ENCODE measurements around the gene DEFB123. TPM values are rescaled to one million over a fixed set of nuclear protein-coding genes. Genes with fewer than 3 reads are reported as not detected.

DEFB123 gene
- total RNA-seq, 2 donors from 2014 or later = not detected

DNA sequence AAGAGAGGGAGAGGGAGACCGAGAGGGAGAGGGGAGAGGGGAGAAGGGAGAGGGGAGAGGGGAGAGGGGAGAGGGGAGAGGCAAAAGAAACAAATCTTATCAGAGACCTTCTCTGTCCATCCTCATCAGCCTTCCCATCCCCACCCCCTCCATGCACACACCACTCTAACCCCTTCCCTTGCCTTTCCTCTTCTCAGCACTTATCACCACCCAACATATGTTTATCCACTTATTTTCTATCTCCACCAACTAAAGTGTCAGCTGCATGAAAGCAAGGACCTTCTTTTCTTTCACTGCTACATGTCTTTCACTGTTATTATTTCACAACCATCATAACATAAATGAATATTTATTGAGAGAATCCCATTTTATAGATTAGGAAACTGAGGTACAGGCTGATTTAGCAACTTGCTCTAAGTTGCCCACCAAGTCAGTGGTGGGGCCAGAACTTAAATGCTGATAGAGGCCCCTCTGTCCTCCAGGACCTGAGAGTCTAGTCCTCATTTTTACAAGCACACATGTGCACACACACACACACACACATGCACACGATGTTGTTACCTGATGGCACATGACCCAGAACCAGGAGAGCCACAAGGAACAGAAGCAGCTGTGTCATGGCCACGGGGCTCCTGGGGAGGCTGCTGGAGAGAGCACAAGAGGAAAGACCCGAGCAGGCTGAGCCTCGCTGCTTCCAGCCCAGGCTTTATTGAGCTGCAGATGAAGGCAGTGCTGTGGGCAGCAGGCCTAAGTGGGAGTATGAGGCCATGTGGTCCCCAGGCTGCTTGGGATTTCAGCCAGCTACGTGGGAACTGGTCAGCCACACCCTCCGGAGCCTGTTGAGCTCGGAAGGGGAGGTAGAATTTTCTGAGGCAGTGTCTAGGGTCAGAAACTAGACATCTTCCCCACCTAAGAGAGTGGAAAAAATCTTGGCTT, 32.2 kb downstream of the DEFB123 start:
- intact Hi-C loops (cut with DNase I) = no loop called here
- DNase-seq (ENCODE audit: low spot score) = no peak

DNA sequence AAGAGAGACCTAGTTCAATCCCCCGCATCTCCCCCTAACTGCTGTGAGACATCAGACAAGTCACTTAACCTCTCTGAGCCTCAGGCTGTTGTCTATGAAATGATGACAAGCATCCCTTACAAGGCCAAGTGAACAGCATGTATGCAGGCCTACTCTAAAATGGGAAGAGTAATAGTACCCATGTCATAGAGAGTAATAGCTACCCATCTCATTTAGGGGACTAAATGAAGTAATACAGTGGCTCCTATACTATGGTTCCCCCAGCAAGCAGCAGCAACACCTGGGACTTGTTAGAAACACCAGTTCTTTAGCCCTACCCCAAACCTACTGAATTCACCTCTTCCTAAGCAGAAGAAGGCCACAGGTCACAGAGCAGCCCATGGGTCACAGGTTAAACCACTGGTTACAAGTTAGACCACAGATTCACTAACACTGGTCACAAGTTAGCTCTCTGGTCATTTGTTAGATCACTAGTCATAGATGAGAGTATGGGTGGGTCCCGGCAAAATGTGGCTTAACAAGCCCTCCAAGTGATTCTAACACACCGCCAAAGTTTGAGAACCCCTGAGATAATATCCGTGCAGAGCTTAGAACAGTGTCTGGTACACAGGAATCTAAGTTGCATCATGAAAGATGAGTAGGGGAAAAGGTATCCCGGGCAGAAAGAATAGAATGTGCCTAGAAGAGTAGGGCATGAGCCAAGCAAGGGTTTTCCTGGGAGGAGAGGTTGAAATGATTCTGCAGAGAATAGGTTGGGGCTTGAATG, 33.1 kb downstream of the DEFB123 start:
- DNase-seq (ENCODE audit: low spot score) = no peak
- intact Hi-C loops (cut with DNase I) = no loop called here

DNA sequence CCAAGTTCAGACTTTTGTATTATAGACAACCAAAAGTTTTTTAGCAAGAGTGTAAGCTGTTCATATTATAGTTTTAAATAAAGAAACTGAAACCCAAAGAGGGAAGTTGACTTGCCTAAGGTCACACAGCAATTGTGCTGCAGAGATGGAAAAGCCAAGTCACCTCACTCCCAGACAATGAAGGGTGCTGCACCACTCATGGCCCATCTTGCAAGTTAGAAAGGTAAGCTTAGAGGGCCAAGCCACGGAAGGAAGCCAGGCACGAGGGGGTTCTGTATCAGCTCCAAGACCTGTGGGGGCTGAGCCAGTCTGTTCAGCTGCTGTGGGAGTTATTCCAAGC, 33.6 kb downstream of the DEFB123 start:
- intact Hi-C loops (cut with DNase I) = no loop called here
- no peak for DNase-seq (ENCODE audit: low spot score)

DNA sequence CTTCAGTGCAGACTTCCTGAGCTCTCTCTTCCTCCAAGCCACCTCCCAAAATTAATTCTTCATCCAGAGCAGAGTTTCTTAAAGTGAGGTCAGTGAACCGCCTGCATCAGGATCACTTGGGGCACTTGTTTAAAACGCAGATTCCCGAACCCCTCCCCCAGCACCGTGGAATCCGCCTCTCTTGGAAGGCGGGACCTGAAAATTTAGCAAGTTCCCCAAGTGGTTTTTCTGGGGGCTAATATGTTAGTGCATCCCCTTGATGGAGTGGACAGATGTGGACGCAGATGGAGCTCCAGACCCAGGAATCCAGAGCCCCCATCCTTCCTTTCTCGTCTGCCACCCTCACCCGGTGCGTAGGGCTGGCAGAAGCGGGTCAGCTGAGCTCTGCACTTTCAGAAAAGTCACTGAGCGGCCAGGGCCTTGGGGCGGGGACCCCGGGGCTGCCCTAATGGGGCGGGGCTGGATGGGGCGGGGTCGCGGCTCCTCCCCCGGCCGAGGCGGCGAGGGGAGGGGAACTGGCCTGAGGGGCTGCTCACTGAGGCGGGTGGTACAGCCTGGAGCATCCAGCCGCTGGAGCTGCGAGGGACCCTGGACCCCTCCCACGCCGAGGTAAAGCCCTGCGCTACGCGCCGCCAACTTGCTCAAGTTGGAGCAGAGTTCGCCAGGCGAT, 34.5 kb downstream of the DEFB123 start, which contains the start of the genes DEFB124 and REM1:
TSS of gene DEFB124 (minus strand) at position 370 of the 670 bp plus-strand sequence. CDS start 2,114 bp downstream, outside the sequence.
TSS of gene REM1 (plus strand) at position 531 of the 670 bp plus-strand sequence. CDS start 1,158 bp downstream, outside the sequence.
- DNase-seq (ENCODE audit: low spot score) = no peak
- intact Hi-C loops (cut with DNase I) = no loop called here

DNA sequence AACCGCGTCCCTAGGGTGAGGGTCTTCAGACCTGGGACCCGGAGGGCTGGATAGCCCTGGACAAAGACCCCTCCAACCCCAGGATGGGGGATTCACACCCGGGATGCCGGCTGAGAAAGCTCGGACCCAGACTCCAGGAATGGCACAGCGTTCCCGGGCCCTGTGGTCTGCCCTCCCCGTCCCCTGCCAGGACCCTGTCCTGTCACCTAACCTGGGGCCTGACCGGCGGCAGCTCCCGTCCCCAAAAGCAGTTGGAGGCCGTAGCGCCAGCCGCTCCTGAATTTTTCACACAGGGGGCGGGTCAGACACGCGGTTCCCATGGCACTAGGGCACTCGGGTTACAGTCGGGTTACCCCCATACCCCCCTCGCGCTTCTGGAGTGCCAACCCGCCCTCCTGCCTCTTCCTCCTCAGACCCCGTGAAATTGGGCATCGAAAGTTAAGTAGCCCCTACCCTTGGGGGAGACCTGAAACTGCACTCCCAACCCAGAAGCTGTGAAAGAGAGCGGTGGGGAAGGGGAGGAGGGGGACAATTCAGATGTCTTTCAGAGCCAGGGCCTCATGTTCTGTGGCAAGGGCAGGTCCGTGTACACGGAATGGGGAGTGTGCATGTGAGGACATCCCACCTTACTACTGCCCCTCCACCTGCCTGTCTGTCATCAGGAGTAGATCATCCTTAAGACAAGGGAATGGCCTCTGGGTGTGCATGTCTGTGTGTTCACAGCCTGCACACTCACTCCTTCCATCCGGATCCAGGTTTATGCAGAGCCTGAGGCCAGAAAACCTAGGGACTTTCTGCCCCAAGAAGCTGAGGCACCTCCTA, 35.3 kb downstream of the DEFB123 start:
- DNase-seq (ENCODE audit: low spot score) = no peak
- intact Hi-C loops (cut with DNase I) = no loop called here

DNA sequence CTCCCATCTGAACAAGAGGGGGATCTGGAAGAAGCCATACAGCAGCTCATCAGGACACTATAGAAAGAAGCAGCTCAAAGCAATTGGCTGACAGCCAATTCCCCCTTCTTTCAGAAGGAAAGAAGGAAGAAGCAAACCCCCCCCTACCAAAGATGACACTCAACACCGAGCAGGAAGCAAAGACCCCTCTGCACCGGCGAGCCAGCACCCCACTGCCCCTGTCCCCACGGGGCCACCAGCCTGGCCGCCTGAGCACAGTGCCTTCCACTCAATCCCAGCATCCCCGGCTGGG, 35.8 kb downstream of the DEFB123 start:
- no peak for DNase-seq (ENCODE audit: low spot score)
- intact Hi-C loops (cut with DNase I) = no loop called here

DNA sequence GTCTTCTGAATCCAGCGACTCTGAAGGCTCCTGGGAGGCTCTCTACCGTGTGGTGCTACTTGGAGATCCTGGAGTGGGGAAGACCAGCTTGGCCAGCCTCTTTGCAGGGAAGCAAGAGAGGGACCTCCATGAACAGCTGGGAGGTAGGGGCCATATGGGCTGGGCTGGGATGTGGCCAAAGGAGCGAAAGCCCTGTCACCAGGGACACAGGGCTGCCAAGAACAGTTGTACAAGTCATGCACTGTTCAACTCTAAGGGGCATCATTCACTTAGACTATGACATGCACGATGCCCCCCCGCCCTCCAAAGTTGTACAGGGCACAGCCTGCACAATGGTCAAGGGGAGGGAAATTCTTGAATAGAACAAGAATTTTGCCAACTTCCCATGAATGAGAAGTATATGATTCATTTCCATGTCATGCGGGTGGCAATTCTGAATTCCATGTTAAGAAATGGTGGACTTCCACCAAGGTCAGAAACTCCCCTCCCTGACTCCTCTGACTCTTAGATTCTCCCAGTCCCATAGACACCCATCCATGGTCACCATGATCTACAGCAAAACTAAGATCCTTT, 36.3 kb downstream of the DEFB123 start:
- no peak for DNase-seq (ENCODE audit: low spot score)
- intact Hi-C loops (cut with DNase I) = no loop called here

DNA sequence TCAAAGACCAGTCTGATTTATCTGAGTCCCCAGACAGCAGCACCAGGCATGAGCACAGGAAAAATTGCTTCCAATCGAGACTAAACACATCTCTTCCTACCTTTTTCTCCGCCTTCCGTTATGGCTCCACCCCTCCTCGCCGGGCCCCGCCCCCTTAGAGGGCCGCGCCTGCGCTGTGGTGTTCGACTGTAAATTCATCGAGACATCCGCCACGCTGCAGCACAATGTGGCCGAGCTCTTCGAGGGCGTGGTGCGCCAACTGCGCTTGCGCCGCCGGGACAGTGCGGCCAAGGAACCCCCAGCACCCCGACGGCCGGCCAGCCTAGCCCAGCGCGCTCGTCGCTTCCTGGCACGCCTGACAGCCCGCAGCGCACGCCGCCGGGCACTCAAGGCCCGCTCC, 43.6 kb downstream of the DEFB123 start:
- DNase-seq (ENCODE audit: low spot score) = peak; percentile 86
- intact Hi-C loops (cut with DNase I) = no loop called here

DNA sequence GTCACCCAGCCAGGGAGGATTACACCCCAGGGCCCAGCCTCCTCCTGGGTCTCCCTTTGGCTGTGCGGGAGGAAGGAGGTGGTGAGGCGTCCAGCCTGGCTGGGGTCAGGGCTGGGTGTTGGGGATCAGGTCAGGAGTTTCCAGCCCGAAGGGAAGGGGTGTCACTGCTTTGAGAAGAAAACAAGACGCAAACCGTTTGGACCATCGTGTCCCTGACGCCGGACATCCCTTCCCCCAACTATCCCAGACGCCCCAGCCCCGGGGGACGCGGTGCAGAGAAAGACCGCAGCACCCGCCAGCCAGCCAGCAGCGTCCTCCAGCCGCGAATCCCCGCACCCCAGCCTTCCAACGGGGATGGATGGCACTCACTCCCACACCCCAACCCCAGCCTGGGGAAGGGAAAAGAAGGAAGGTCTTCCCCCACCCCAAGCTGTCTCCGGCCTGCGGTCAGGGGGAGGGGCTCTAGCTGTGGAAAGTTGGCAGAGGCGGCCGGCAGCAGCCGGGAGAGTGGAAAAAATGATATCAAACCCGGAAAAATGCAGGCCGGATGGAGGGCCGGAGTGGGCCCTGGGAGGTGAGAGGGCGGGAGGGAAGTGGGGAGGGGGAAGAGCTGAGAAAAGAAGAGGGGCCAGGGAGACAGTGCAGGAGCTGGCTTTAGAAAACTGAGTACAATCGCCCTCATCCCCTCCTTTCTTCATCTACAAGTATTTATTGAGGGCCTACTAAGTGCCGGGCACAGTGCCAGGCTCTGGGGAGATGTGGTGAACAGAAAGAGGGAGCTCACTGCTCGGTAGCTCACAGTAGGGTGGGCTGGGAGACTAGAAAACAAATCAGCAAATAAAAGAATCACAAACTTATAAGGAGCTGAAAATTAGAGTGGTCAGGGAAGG, 45.3 kb downstream of the DEFB123 start:
- peak; percentile 94 for DNase-seq (ENCODE audit: low spot score)
- intact Hi-C loops (cut with DNase I) = no loop called here

DNA sequence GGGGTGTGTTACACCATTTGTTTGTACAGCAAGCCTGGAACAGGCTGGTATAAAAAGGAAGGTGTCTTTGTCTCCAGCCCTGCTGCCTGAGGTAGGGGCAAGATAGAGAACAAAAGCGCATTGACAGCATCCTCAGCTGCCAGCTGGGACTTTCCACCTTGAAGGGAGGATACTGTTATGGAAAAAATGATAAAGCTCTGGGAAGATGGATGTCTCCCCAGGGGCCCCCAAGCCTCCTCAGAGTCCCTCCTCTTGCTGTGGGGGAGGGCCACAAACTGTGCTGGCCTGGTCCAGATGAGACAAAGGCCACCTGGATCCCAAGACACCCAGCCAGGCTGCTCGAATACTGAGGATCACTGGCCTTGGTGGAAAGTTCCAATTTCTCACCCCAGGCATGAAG, 47.7 kb downstream of the DEFB123 start:
- no peak for DNase-seq (ENCODE audit: low spot score)

DNA sequence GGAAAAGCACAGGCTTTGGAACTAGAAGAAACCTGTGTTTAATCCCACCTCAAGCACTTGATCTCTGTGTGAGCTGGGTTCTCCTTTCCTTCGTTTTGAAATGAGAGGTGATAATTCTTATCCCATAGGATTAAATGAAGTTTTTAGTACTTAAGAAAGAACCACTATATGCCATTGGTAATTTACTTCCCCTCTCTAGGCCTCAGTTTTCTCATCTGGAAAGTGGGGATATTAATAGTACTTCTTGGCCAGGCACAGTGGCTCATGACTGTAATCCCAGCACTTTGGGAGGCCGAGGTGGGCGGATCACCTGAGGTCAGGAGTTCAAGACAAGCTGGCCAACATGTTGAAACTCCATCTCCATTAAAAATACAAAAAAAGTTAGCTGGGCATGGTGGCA, 48.7 kb downstream of the DEFB123 start:
- DNase-seq (ENCODE audit: low spot score) = no peak
- intact Hi-C loops (cut with DNase I) = no loop called here

More for the DNA sequence above, 47.7 kb downstream of the DEFB123 start:
- intact Hi-C loops (cut with DNase I) = no loop called here

DNA sequence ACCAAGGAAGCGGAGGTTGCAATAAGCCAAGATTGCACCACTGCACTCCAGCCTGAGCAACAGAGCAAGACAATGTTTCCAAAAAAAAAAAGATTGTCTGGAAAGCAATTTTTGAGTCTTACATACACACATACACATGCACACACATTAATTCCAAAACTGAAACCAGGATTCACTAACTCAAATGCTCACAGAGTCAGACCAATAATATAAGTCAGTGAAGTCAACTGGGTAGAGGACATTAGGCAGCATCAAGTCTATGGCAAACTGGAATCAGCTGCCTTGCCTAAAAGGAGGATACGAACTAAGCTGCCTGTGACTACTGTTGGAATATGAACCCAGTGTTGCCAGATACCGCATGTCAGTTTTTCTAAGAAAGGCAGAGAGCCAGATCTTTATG, 50.3 kb downstream of the DEFB123 start:
- intact Hi-C loops (cut with DNase I) = no loop called here
- no peak for DNase-seq (ENCODE audit: low spot score)

DNA sequence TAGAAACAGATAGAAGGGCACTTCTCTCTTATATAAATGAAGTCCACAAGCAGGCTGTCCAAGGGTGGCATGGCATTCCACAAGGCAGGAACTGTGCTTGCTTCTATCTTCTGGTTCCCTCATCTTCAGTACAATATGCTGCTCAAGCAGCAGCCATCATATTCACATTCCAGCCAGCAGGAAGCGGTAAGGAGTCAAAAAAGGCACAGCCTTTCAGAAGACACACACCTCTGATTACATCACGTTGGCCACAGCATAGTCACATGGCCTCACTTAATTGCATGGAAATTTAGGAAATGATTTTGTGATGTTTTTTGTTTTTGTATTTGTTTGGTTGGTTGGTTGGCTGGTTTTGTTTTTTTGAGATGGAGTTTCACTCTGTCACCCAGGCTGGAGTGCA, 53.7 kb downstream of the DEFB123 start:
- intact Hi-C loops (cut with DNase I) = no loop called here
- DNase-seq (ENCODE audit: low spot score) = no peak

DNA sequence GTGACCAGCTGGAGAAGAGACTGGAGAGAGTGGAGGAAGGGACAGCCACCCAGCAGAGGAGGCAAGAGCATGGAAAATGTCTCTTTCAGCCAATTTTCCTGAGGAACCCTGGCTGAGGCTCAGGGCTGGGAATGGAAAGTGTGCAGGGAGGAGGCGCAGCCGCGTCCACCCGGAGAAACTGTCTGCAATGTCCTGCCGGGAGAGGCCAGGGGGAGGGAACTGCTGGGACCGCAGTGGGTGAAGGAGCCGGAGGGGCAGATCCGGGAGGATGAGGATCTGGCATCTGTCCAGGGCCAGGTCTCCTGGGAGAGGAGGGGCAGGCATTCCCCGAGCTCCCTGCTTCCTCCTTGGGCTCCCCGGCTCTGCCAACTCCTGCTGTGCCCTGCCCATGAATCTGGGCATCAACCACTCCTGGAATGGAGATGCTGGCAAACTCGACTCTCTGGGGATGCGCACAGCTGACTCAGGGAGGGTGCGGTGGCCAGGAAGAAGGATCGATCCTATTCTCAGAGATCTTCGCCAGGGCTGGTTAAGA, 56.4 kb downstream of the DEFB123 start:
- peak; percentile 94 for DNase-seq (ENCODE audit: low spot score)
- intact Hi-C loops (cut with DNase I) = no loop called here

DNA sequence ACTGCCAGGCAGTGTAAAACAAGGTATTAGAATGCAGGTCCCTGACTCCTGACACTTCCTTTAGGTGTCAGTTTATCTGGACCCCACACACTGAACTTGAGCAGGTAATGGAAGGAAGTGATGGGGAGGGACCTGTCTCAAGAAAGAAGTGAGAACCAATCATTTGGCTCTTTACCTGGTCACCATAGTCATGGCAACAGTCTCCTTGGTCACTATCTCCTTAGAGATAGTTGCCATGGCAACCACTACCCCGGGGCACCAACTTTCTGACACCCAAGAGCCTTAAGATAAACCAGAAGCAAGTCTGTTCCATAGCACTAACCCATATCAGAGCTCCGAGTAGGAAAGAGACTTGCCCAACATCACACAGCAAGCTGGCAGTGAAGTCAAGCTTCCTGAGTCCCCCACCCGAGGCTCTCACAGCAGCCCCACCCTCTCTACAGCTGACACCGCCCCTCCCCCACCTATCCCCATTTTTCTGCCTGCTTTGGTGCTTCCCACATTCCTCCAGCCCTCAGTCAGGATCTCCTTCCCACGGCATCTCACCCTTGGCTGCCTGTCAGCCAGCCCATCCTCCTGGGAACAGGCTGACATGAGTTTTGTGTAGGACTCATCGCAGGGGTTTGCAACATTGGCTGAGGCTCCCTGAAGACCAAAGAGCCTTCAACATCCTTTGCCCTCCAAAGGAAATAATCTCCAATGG, 57.6 kb downstream of the DEFB123 start:
- intact Hi-C loops (cut with DNase I) = no loop called here
- DNase-seq (ENCODE audit: low spot score) = peak; percentile 86
